HUDEP-2 (cell line): ENCODE measurements around the gene LCN2.

Experiments used
- DNase-seq, 76 experiments: peaks; one replicate each; lab custom pipeline; 2025; ENCODE audit not compliant: unreplicated experiment in 76 of 76; lab: John Stamatoyannopoulos, UW

Gene LCN2

GRCh38 chr9:128190516-128191405 is 41.5 kb downstream of the LCN2 start:
- peak in 3 of 76 experiments; percentile 46 to 51 (median 51) for DNase-seq

DNA sequence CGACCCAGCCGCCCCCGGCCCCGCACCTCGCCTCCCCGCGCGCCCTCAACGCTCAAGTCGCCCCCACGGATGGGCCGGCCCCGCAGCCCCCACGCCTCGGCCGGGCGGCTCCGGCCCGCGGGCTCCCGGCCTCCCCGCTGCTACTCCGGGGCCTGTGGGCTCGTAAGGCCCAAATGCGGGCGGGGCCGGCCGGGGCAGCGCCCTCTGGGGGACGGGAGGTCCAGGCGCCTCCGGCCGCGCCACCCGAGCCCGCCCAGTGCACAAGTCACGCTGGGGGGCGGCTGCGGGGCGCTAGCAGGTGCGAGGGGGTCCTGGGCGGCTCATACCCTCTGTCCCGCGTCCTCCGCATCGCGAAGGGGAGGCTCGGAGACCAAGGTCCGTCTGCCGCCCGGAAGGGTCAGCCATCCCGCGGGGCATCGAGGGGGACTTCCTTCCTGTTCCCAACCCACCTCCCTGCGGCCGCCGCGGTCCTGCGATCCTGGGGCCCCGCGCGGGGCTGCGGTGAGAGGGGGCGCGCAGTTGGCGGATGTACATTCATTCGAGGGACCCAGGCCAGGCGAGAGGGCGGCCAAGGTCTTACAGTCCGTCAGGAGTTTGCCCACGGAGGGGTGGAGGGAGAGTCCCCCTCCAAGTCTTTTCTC is 42.3 kb downstream of the LCN2 start, which contains the start of gene CIZ1:
TSS of gene CIZ1 (minus strand) at position 167 of the 641 bp plus-strand sequence. CDS start 715 bp downstream, outside the sequence.
- peak in 62 of 76 experiments; percentile 2 to 75 (median 50) for DNase-seq

GRCh38 chr9:128192601-128193371 is 43.5 kb downstream of the LCN2 start:
- peak in 50 of 76 experiments; percentile 4 to 64 (median 37) for DNase-seq

- no peak for DNase-seq
These were observed 44.3 kb downstream of the LCN2 start for GRCh38 chr9:128193469-128194096.

GRCh38 chr9:128201441-128202369 is 52.5 kb downstream of the LCN2 start:
- no peak for DNase-seq

- DNase-seq: no peak
These were observed 53.4 kb downstream of the LCN2 start for GRCh38 chr9:128202648-128203023.
